Fibroblast of skin of left quadriceps (primary cell): ENCODE measurements around the gene TMED7.

ENCODE experiments used
- DNase-seq, 2 experiments: peaks; one replicate each; pipeline ENCODE4 v3.0.0-alpha.2; 2013; ENCODE audit warnings: low read depth in 2 of 2

Gene TMED7

GRCh38 chr5:115583474-115583873 lies 42.4 kb downstream of the TMED7 start:
- DNase-seq: peak in 1 of 2 experiments; percentile 52

GRCh38 chr5:115580941-115581340 lies 44.9 kb downstream of the TMED7 start:
- DNase-seq: no peak

GRCh38 chr5:115579747-115580173 lies 46.1 kb downstream of the TMED7 start:
- DNase-seq: no peak

DNA sequence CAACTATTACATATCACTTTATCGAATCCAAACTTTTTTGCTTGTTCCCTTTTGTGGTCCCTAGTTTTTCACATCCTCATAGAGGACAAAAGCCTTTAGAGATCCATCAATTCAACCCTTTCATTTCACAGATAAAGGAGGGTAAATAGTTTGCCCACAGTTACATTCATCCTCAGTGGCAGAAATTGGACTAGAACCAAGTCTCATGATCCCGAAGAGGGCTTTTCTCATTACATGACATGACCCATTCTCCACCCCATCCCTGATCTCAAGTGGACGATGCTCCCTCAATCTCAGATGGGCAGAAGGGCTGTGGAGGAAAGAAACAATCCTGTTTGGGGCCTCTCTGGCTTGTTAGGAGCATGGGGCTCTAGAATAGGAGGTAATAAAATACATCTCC lies 46.6 kb downstream of the TMED7 start:
- DNase-seq: no peak

DNA sequence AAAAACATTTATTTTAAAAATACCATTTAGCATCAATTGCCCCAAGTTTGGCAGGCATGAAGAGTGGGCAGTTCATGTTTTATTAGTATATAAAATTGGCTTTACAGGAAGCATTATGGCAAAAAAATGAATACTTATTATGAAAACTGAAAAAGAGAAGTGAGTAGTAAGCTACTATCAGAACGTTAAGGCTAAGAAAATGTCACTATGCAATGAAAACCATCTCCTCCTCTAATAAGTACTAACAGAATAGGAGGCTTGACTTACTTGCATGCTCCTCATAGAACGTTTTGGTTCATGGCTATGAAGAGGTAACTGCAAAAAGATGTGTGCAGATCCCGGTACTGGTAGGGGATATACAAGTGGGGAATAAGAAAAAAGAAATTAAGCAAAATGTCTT lies 47.2 kb downstream of the TMED7 start:
- DNase-seq: no peak

DNA sequence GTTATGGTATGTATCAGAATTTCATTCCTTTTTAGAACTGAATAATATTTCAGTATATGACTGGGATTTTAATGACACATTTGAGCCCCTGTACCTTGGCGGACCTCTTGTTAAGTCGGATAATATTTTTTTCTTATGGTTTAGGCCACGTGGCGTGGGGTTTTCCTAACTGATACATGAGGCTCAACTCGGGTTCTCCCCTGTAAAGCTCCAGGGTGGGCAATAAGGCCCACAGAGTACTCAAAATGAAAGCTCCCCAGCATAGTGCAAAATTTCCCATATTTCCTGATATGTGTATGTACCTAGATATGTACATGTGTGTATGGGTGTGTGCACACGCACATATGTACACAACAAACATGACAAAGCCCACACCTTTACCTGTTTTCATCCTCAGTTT lies 48.1 kb downstream of the TMED7 start:
- no peak for DNase-seq

DNA sequence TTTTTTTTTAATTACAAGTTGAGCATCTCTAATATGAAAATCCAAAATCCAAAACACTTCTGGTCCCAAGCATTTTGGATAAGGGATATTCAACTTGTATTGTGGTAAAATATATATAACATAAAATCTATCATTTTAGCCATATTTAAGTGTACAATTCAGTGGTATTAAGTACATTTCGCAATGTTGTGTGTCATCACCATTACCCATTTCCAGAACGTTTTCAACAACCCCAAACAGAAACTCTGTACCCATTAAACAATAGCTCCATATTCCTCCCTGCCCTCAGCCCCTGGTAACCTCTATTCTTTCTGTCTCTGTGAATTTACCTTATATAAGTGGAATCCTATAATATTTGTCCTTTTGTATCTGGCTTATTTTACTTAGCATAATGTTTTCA lies 48.5 kb downstream of the TMED7 start:
- DNase-seq: no peak

DNA sequence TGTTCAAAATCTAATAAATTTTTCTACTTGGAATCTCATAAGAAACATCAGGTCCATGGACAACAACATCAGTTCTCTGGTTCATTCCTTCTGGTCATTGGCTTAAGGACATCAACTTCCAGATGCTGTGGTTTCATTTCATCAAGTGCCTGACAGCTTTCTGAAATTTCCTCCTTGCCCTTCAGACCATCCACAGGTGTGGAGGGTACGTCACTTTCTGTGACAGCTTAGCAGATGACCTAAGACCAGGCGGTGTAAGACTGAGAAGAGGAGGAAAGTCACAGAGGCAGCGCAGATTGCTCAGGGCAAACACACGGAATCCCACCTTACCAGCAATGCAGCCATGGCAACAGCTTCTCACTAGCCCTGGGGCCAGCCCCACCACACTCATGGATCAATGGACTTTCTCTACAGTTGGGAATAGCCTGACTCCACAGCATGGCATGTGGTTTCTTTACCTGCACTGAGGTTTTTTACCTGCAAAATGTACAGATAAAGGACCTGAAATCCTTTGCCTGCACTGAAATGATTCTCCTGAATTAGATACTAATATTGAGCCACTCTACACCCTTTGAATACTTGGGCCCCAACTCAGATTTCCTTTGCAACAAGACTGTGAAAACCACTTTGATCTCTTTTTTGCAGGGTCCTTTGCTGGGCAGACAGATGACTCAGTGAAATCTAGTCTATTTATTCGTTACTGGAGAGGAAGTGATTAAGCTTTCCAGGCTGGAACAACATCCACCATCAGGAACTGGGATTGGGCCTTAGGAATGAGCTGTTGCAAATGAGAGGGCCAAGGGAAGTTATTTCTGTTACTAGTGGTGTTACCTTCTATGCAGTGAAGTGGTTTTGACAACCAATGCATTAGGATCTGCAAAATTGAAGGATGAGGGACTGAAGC lies 50.4 kb downstream of the TMED7 start:
- DNase-seq: no peak

DNA sequence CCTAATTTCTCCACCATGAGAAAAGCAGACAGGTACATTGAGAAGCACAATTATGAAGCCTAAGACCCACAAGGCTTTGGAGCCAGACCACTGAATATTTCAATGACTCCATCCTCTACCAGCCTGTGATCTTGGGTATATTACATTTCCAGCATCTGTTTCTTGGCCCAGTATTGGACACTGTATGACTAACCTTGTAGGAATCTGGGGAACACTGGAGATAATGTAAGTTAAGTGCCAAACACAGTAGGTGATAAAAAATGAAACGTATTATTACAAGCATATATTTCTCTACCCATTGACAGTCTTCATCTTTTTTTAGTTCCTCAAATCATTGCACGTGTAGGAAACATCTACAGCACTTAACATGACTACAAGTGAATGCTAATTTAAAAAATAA lies 52.7 kb downstream of the TMED7 start:
- DNase-seq: peak; percentile 42 to 49

DNA sequence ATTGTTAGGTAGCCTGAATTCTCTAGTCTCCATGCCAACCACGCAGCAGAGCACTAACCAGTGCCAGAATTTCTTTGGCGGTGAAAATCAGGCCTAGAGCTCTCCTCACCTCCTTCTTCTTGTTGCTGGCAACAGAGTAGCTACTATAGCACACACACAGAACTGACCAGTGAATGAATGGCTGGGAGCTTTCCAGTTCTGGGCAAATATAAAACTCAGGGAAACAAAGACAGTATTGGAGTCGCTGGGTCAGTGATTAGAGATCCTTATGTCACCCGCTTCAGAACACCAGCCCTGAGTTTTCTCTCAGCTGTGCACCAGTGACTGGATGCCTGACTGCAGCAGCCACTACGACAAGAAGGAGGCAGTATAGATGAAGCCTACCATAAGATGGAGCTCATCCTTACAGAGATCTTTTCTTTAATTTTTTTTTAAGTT lies 54.4 kb downstream of the TMED7 start:
- no peak for DNase-seq

DNA sequence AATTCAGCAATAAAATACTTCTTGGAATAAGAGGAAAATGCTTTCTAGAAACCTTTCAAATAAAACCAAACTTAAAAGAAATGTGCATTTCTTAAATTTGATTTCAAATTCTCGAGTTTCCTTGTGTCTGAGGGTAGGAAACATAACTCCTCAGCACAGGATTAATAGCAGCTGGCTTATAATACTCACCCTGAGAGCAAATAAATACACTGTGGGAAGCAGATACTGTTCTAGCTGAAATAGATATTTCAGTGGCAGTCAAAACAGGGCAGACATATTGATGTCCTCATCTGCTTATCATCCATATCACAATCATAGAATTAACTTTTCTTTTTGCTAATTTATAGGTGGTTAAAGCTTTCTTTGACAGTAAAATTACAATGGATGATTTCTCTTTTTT lies 57.2 kb downstream of the TMED7 start:
- DNase-seq: no peak

GRCh38 chr5:115565233-115565632 lies 60.6 kb downstream of the TMED7 start:
- DNase-seq: no peak
